Urothelium cell line (cell line): ENCODE data around the gene TSSK2.

Experiments used
- DNase-seq: peaks from one replicate; pipeline ENCODE4 v3.0.0; 2011; ENCODE audit warnings: low spot score, mixed read lengths
- FAIRE-seq: peaks from 2 replicates; lab custom pipeline; 2011; peaks lifted over from hg19 to GRCh38; lab: Jason Lieb, UNC

Gene TSSK2

DNA sequence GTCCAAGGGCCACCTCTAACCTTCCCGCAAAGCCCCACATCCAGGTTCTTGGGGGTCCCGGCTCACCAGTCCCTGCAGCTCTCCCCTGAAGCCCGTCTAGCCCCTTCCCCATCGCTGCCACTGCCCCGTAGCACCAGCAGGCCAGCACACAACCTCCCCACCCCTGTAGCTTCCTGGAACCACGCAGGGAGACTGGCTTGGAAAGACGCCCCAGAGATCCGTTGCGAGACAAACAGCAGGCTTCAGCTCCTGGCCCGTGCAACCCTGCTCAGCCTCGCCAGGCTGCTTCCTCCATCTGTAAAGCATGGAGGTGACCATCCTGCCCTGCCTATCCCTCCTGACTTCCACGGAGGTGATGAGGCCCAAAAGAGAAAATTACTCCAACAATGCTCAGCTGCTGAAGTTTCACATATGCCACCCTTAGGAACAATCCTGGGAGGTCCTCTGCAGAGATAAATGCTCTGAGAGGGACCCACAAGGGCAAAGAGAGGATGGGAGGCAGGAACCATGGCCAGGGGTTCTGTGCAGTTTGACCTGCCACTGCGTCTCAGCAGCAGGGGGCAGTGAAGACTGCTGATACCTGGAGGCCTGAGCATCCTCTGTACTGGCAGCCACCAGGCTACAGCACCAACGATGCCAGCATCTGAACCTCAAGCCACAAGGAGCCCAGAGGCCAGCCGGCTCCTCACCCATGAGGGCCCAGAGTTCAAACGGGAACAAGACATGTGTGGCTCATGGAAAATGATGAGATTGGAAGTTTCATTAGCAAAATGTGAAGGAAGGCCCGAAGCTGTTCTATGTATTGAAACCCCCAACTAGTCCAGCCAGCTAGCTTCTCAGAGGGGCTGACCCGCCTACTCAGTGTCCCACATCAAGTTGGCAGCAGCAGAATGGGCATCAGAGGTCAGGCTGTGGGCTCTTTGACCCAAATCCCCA, 25.0 kb upstream of the TSSK2 start:
- DNase-seq = no peak
- no peak for FAIRE-seq

DNA sequence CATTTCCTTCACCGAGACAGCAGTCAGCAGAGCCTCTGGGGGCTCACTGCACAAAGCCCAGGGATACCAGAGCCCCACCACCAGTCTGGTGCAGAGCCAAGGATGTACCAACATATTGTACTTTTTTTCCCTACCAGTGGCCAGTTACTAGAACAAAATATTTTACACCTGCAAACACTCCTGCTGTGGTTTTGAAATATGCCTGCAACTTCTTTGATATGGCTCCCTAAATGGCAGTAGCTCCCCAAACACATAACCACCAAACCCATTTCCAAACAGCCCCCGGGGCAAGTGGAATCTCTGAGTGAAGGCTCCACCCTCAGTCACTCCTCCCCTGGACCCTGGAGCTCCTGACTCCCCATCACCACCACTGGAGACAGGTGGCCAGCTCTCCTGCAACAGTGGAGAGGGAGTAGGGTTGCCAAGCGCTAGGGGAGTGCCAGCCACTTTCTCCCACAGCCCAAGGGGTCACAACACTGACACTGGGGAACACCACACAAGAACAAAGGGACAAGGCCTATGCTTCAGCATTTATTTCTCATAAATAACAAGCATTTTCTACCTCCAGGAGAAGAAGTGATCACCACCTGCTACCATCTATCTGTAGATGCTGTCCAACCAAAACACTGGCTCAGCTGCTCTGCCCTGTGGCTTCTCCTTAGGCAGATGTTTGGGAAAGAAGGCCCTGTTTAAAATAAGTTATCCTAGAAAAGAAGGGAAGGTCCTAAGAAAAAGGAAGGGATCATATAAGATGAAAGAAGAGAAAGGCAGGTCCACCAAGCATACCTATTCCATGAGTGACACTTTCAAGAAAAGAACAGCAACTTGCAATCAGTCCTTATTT, 24.0 kb upstream of the TSSK2 start:
- DNase-seq (no peak), FAIRE-seq (no peak)

DNA sequence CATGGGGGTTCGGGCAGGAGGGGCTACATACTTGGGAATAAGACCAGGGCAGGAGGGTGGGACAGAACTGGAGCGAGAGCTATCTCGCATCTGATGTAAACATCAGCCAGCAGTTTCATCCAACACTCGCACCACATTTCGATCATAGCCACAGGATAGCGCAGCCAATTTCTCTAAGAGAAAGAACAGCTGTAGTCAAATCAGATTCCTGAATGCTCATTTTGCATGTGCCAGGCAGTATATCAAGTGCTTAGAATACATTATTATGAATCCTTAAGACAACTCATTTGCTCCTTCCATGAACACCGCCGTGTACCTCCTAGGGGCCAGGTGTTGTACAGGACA, 23.4 kb upstream of the TSSK2 start:
- no peak for FAIRE-seq
- no peak for DNase-seq

DNA sequence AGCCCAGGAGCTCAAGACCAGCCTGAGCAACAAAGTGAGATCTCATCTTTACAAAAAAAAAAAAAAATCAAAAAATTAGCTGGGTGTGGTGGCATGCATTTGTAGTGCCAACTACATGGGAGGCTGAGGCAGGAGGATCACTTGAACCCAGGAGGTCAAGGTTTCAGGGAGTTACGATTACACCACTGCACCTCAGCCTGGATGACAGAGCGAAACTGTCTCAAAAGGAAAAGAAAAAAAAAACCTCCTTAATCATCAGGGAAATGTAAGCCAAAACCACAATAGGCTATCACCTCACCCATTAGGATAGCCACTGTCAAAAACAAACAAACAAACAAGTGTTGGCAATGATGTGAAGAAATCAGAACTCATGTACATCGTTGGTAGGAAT, 22.3 kb upstream of the TSSK2 start:
- DNase-seq = no peak
- FAIRE-seq = no peak

DNA sequence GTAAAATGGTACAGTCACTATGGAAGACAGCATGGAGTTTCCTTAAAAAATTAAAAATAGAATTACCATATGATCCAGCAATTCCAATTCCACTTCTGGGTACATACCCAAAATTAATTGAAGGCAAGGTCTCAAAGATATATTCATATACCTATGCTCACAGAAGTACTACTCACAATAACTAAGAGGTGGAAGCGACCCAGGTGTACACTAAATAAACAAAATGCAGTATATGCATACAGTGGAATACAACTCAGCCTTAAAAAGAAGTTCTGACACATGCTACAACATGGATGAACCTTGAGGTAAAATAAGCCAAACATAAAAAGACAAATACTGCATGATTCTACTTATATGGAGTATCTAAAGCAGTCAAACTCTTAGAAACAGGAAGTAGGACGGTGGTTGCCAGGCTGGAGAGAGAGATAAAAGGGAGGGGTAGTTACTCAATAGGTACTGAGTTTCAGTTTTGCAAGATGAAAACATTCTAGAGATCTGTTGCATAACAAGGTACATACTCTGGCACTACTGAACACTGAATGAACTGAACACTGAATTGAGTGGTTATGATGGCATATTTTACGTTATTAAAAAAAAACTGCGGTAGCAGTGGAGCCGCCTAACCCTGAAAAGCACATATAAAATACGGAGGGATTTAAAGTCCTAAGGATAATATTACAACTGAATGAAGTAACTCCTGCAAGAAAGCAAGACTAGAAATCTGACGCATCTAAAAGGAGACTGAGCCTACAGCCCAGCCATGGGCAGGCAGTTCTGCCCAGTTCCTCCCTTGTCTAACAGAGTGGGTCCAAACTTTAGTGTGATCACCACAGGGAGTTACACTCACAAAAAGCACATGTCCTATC, 21.7 kb upstream of the TSSK2 start:
- DNase-seq (no peak), FAIRE-seq (no peak)

DNA sequence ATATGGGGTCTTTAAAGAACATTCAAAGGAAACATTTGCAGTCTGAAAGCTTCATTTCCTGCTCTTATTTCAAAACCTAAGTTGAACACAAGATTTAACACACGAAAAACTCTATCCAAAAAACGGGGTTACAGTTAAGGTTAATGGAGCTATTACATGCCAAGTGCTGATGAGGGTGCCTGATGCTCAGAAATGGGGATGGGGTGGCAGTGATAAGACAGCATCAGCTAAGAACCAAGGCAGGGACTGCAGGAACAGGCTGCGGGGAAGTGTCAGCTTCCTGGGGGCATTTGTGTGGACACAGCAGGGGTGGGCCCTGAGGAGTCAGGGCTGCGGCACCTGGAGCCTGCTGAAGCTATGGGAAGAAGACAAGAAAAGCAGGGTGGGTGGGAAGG, 21.0 kb upstream of the TSSK2 start:
- DNase-seq = no peak
- FAIRE-seq = no peak

DNA sequence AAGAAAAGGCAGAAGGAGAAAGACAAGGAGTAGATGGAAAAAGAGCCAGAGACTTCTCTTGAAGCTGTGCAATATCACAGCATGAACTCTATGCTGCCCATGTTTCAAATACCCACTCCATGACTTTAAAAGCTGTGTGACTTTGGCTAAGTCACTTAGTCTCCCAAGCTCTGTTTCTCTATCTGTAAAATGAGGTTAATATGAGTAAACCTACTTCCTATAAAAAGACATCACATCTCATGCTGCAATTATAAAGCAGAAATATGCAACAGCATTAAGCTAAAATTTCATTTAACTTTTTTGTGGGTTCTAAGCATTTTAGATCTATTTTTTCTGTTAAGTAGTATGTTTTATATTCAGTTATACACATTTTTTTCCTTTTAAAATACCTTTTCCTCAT, 20.5 kb upstream of the TSSK2 start:
- DNase-seq = no peak

DNA sequence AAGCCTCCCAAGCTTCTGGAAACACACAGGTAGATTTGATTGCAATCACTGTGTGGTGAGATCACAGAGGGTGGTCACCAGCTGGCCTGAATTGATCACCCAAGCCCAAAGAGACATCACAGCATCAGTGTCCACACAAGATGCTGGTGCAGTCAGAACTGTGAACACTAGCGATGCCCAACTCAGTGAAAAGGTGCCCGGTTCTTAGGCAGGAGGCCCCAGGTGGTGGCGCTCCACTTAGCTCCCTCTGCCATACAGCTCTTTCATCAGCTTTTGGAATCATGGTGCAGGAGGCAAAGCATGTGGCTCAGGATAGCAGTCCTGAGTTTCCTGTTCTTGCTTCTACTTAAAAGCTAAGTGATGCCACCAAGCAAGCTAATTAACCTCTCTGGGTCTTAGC, 20.0 kb upstream of the TSSK2 start:
- no peak for FAIRE-seq
- DNase-seq = no peak

More for the DNA sequence above, 20.5 kb upstream of the TSSK2 start:
- FAIRE-seq = no peak

DNA sequence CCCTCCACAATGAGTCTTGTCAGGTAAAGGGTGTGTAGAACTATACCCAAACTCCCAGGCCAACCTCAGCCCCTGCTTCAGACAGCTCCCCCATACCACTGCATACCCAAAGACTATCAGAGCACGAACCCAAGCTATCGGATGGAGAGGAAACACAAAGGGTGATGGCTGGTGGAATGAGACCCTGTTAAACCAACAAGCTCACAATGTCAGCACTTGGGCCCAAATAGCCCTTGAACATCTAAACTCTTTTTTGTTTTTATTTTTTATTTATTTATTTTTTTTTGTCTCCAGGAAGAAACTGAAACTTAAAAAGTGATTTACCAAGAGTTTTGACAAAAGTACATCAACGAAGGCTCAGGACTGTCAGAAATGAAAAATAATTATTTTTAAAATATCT, 19.5 kb upstream of the TSSK2 start:
- FAIRE-seq (no peak), DNase-seq (no peak)

DNA sequence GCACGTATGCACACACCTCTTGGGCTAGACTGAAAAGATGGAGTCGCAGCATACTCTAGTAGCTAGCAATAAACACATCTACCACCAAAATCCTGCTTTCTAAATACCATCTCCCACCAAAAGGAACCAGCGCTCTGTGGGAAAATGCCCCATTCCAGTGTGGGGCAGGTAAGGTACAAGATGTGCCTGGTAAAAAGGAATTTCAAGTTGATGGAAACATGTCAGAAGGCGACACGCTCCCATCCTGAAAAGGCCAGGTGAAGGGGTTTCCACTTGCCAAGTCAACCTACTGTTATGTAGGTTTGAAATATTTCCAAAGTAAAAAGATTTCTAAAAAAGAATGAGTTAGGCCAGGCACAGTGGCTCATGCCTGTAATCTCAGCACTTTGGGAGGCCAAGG, 17.7 kb upstream of the TSSK2 start:
- FAIRE-seq (no peak), DNase-seq (no peak)

DNA sequence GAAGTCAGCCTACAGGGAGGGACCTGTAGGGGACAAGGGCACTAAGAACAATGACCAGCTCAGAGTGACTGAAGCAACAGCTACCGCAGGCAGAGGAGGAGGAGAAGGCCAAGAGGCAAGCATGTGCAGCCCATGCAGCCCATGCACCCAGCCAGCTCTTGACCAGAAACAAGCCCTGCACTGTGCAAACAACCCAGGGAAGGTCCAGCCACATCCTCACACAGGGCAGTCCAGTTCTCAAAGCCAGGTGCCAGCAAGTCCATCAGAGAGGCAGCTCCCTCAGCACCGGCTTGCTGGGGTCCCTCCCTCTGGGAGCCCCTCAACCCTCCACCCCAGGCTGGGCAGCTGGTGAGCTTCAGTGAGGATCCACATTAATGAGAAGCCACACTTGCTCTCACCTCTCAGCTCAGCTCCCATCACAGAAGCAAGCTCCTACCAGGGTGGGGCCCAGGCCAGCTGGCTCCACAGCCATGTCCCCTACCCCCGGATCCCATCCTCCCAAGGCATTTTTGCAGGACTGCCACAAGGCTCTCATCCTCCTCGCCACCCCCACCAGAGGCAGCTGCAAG, 16.0 kb upstream of the TSSK2 start:
- FAIRE-seq (no peak), DNase-seq (no peak)

DNA sequence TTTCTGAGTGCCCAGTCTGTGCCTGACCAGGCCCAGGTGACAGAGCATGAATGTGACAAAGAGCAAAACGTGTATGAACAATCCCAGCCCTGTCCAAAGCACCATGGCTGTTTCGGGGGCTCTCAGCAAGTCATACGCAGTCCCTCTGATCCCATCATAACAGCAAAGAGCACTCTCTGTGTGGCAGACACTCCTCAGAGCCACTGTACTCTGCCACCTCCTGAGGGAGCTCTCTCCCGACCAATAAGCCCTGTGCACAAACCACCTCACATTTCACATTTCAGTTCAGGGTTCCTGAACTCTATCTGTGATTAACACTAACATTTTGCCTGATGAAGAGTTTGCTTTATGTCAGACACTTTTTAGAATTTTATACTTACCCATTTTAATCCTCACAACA, 15.5 kb upstream of the TSSK2 start:
- FAIRE-seq (no peak), DNase-seq (no peak)

DNA sequence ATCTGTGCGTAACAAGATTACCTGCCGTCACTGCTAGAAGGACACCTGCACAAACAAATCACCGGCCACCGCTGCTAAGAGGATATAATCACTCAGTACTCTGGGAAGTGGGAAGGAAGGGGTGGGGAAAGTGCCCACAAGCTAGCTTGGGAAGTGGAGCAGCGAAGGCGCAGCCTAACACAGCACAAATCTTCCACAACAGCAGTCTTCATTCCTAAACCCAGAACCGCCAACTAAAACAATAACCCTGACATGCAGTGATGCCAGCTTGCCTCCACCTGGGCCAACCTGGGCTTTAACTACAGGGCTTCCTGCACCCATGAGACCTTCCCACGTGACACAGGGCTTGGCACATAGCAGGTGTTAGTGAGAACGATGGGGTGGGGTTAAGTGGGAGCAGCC, 14.0 kb upstream of the TSSK2 start:
- DNase-seq = no peak
- FAIRE-seq = no peak

DNA sequence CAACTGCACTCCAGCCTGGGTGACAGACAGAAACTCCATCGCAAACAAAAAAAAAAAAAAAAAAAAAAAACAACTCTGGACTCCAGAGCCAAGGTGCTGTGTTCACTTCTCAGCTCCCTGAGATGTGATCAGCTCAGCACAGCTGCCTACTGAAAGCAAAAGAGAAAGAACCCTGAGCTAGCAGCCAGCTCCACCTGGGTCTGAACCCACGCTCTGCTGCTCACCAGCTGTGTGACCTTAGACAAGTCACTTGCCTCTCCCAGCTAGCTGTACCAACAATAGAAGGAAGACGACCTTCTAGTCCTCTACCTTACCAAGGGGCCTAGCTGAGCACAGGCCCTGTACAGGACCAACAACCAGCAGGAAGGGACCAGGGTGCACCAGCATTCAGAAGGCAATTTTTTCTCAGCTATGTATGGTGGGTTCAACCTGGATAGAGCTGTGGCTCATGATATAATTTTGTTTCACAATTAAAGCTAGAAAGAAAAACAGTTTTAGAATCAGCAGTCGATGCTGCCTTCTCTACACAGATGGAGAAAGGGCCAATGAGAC, 12.7 kb upstream of the TSSK2 start:
- no peak for FAIRE-seq

DNA sequence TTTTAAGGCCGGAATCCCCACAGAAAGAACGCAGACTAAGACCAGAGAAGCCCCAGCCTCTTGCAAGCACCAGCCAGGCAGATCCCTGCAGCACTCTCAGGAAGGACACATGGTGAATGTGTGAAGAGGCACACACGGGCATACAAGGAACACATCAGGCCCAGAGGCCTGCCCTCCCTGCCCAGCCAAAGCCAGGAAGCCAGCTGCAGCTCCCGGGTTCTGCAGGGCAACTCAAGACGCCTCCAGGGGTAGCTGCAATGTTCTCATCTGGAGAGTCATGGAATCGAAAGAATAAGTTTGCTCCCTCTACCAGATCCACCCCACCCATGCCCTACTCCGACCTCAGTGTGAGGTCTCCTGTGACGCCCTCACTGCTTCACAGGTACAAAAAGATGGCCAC, 11.2 kb upstream of the TSSK2 start:
- FAIRE-seq (no peak), DNase-seq (no peak)

More for the DNA sequence above, 12.7 kb upstream of the TSSK2 start:
- DNase-seq = no peak

DNA sequence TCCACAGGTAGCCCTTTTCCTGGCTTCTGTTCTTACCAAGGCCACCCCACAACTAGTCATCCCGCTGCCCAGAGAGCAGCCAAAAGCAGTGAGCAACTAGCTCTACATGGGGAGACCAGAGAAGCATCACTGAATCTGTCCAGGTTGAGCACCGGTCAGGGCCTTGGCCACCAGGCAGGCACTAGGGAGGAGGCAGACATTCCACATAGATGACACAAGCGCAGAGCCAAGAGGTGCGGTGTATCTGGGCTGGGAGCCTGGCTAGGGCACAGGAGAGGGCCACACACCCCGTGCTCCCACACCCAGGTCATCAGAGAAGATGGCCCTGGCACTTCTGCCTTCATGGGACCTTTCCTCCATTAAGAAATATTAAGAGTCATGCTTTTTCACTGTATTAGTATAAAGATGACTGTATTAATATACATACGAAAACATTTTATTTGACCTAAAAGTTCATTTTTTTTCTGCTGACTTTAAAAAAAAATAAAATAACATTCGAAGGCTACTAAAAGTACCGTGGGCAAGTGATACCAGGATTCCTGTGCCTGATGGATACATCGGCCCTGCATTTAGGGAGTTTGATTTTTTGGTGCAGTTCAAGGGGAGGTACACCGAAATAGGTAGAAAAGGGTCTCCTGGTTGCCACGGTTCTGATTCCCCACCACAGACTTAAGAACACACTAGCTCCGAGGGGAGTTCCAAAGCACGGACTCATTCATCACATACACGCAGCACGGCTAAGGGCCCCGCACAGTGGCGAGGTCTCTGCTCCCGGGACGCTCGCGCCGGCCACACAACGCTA, 10.1 kb upstream of the TSSK2 start:
- DNase-seq (peak; percentile 77), FAIRE-seq (no peak)

DNA sequence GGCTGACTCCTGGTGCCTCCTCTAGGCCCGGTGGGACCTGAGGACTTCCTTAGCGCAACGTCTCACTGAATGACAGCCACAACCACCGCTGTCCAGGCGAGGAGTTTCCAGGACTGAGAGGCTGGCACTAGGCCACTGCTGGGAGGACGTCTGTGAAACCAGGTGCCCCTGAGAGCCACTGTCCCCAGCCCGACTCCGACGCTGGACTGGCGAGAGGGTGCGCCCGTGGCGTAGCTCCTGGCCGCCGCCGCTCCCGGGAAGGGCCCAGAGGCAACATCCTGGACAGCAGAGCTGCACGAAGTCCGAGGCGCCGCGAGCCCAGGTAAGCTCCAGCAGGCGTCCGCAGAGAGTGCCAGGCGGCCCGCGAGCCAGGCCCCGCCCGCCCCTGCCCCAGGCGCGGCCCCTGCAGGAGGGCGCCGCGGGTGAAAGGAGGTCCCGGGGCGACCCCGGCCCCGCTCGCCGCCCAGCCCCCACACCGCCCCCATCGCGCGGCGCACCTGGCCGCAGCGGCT, 9.4 kb upstream of the TSSK2 start:
- FAIRE-seq (no peak), DNase-seq (peak; percentile 30)

DNA sequence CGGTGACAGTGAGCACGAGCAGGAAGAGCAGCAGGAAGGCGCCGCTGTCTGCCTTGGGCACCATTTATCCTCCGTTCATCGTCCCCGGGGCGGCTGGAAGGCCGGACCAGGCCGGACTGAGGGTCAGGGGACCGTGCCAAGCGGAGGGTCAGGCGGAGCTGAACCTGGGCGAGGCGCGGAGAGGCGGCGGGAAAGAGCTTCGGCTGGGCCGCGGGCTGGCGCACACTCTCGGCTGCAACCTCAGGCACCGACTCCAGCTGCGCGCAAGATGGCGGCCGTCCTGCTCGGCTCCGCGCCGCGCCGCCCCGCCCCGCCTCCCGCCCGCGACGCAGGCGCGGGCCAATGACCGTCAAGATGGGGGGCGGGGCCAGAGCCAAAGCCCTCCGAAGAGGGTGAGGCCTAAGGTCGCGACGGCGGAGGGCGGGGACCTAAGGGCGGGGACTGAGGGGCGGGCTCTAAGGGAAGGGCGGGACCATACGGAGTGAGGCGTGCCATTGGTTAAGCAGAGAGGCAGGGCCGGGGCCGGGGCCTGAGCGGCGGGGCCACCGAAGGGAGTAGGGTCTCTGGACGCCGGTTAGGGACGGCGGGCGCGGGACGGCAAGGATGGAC, 8.9 kb upstream of the TSSK2 start, which contains the start of gene DGCR2:
TSS of gene DGCR2 (minus strand) at position 270 of the 609 bp plus-strand sequence. CDS start at position 64, 206 bp downstream.
- peak; percentile 63 for FAIRE-seq
- DNase-seq = peak; percentile 97
